ENCODE data around the gene TFEB.

Gene TFEB

GRCh38 chr6:41648070-41648585 lies 87.3 kb downstream of the TFEB start:
- no peak for DNase-seq

GRCh38 chr6:41647061-41647511 lies 88.3 kb downstream of the TFEB start:
- no peak for DNase-seq

GRCh38 chr6:41646026-41646795 lies 89.2 kb downstream of the TFEB start:
- no peak for DNase-seq

GRCh38 chr6:41645007-41645618 lies 90.3 kb downstream of the TFEB start:
- no peak for DNase-seq

- no peak for DNase-seq
Measured at GRCh38 chr6:41644297-41644879, 91.0 kb downstream of the TFEB start.

GRCh38 chr6:41643899-41644269 lies 91.5 kb downstream of the TFEB start:
- no peak for DNase-seq

GRCh38 chr6:41642960-41643898 lies 92.2 kb downstream of the TFEB start:
- DNase-seq, result no peak

- no peak for DNase-seq
Measured at GRCh38 chr6:41642090-41642959, 93.1 kb downstream of the TFEB start.

GRCh38 chr6:41641352-41641925 lies 94.0 kb downstream of the TFEB start:
- no peak for DNase-seq

- DNase-seq, result no peak
Measured at GRCh38 chr6:41640426-41640825, 95.0 kb downstream of the TFEB start.

- no peak for DNase-seq
Measured at GRCh38 chr6:41639809-41640371, 95.5 kb downstream of the TFEB start.

- no peak for DNase-seq
Measured at GRCh38 chr6:41638935-41639808, 96.2 kb downstream of the TFEB start.

- no peak for DNase-seq
Measured at GRCh38 chr6:41638002-41638934, 97.1 kb downstream of the TFEB start, which contains the start of gene MDFI. TSS of gene MDFI (plus strand) at chr6:41638468. CDS start at chr6:41638750, 282 bp downstream.

GRCh38 chr6:41637194-41638001 lies 98.0 kb downstream of the TFEB start:
- DNase-seq, result no peak

GRCh38 chr6:41636833-41637193 lies 98.6 kb downstream of the TFEB start:
- no peak for DNase-seq

GRCh38 chr6:41635365-41635764 lies 100.0 kb downstream of the TFEB start:
- no peak for DNase-seq

- DNase-seq, result no peak
Measured at GRCh38 chr6:41634657-41635056, 100.8 kb downstream of the TFEB start.
